ENCODE results near the gene SV2B.

Gene SV2B

GRCh38 chr15:91061997-91062396, 38.1 kb upstream of the SV2B start:
- H3K36me3 ChIP-seq = no peaks in the 10 kb centered on the region
- peaks cover 10% of the 10 kb centered on the region for H3K9me3 ChIP-seq (ENCODE audit: severe bottlenecking)
- no peak overlapping the region for H3K27ac ChIP-seq
- H3K27me3 ChIP-seq (ENCODE audit: insufficient read depth, low read depth, severe bottlenecking) = no peaks in the 10 kb centered on the region
- DNase-seq = no peak
- H3K4me3 ChIP-seq (ENCODE audit: low read depth, low read length) = no peak overlapping the region
- TF ChIP-seq CTCF (IDR thresholded peaks at IDR 0.05; ENCODE audit: low read depth, low read length) = no peak

- Histone ChIP-seq H3K36me3 (no peaks in the 10 kb centered on the region), H3K27me3 (ENCODE audit: insufficient read depth, low read depth, severe bottlenecking) (no peaks in the 10 kb centered on the region), H3K4me3 (ENCODE audit: low read depth, low read length) (no peak overlapping the region), H3K9me3 (ENCODE audit: severe bottlenecking) (peaks cover 10% of the 10 kb centered on the region), H3K27ac (no peak overlapping the region)
- no peak for TF ChIP-seq CTCF (IDR thresholded peaks at IDR 0.05; ENCODE audit: low read depth, low read length)
- DNase-seq = no peak
Measured at GRCh38 chr15:91065505-91065904, 34.6 kb upstream of the SV2B start.

- Histone ChIP-seq H3K9me3 (ENCODE audit: severe bottlenecking) (peaks cover 10% of the 10 kb centered on the region), H3K36me3 (no peaks in the 10 kb centered on the region), H3K27me3 (ENCODE audit: insufficient read depth, low read depth, severe bottlenecking) (no peaks in the 10 kb centered on the region), H3K4me3 (ENCODE audit: low read depth, low read length) (no peak overlapping the region), H3K27ac (no peak overlapping the region)
- no peak for TF ChIP-seq CTCF (IDR thresholded peaks at IDR 0.05; ENCODE audit: low read depth, low read length)
- no peak for DNase-seq
Measured at GRCh38 chr15:91067036-91067435, 33.0 kb upstream of the SV2B start.

GRCh38 chr15:91068436-91068835, 31.6 kb upstream of the SV2B start:
- no peak overlapping the region for H3K4me3 ChIP-seq (ENCODE audit: low read depth, low read length)
- peaks cover 10% of the 10 kb centered on the region for H3K9me3 ChIP-seq (ENCODE audit: severe bottlenecking)
- DNase-seq = no peak
- no peaks in the 10 kb centered on the region for H3K36me3 ChIP-seq
- TF ChIP-seq CTCF (IDR thresholded peaks at IDR 0.05; ENCODE audit: low read depth, low read length) = no peak
- H3K27ac ChIP-seq = no peak overlapping the region
- H3K27me3 ChIP-seq (ENCODE audit: insufficient read depth, low read depth, severe bottlenecking) = no peaks in the 10 kb centered on the region

GRCh38 chr15:91068966-91069365, 31.1 kb upstream of the SV2B start:
- Histone ChIP-seq H3K36me3 (no peaks in the 10 kb centered on the region), H3K4me3 (ENCODE audit: low read depth, low read length) (no peak overlapping the region), H3K27me3 (ENCODE audit: insufficient read depth, low read depth, severe bottlenecking) (no peaks in the 10 kb centered on the region), H3K9me3 (ENCODE audit: severe bottlenecking) (peaks cover 9% of the 10 kb centered on the region), H3K27ac (no peak overlapping the region)
- DNase-seq = no peak
- peak; percentile 43; the same call in 1 of the 2 replicates for TF ChIP-seq CTCF (IDR thresholded peaks at IDR 0.05; ENCODE audit: low read depth, low read length)

- no peak for TF ChIP-seq CTCF (IDR thresholded peaks at IDR 0.05; ENCODE audit: low read depth, low read length)
- H3K36me3 ChIP-seq = no peaks in the 10 kb centered on the region
- DNase-seq = no peak
- no peak overlapping the region for H3K27ac ChIP-seq
- no peaks in the 10 kb centered on the region for H3K27me3 ChIP-seq (ENCODE audit: insufficient read depth, low read depth, severe bottlenecking)
- no peaks in the 10 kb centered on the region for H3K9me3 ChIP-seq (ENCODE audit: severe bottlenecking)
- no peak overlapping the region for H3K4me3 ChIP-seq (ENCODE audit: low read depth, low read length)
Measured at GRCh38 chr15:91070872-91071271, 29.2 kb upstream of the SV2B start.

Data from WERI-Rb-1 (cell line).